ENCODE measurements around the gene GRIN2A.

- TF ChIP-seq EZH2phosphoT487 (IDR thresholded peaks at IDR 0.05; ENCODE audit: insufficient read depth, low read depth): no peak
- no peak for TF ChIP-seq EZH2 (IDR thresholded peaks at IDR 0.05; ENCODE audit: insufficient read depth, poor library complexity, severe bottlenecking)
Observed at GRCh38 chr16:9706217-9706836, 475.9 kb downstream of the GRIN2A start.

Data from GM23248 (cell line).